D721Med (cell line): ENCODE data around the gene LMX1B.
A peak's percentile ranks its signal among the peaks of the same experiment; 100 is the strongest.
"Not testable (repeated sequence)": the region's sequence is repeated elsewhere in the genome, so short reads cannot be mapped to it uniquely, and the experiment has no call there.

Experiments
- DNase-seq: peaks from one replicate; pipeline ENCODE4 v3.0.0; 2011; ENCODE audit warnings: low spot score; ENCODE audit not compliant: insufficient read length
- FAIRE-seq: peaks from 2 replicates; lab custom pipeline; 2011; peaks lifted over from hg19 to GRCh38; lab: Jason Lieb, UNC
- CTCF ChIP-seq: IDR thresholded peaks from 2 replicates; pipeline ENCODE4 v1.5.1; 2012; ENCODE audit warnings: mild to moderate bottlenecking, control low read depth; ENCODE audit not compliant: insufficient read depth; ENCODE audit errors: missing control alignments

The LMX1B gene

GRCh38 chr9:126705767-126706697, 92.3 kb downstream of the LMX1B start:
- TF ChIP-seq CTCF: peak; percentile 61
- DNase-seq (no peak), FAIRE-seq (no peak)

GRCh38 chr9:126706698-126707053, 92.9 kb downstream of the LMX1B start:
- FAIRE-seq (no peak), DNase-seq (no peak)
- TF ChIP-seq CTCF: no peak

GRCh38 chr9:126707083-126707482, 93.4 kb downstream of the LMX1B start:
- TF ChIP-seq CTCF: no peak
- FAIRE-seq (no peak), DNase-seq (no peak)

- FAIRE-seq, DNase-seq: not testable (repeated sequence)
These were observed 94.0 kb downstream of the LMX1B start for GRCh38 chr9:126707712-126708111.

GRCh38 chr9:126708178-126708577, 94.5 kb downstream of the LMX1B start:
- TF ChIP-seq CTCF: no peak
- no peak for FAIRE-seq
- no peak for DNase-seq

- DNase-seq (no peak), FAIRE-seq (no peak)
- no peak for TF ChIP-seq CTCF
These were observed 95.5 kb downstream of the LMX1B start for GRCh38 chr9:126709241-126709640.

GRCh38 chr9:126715382-126715781, 101.7 kb downstream of the LMX1B start:
- no peak for FAIRE-seq
- TF ChIP-seq CTCF: no peak

GRCh38 chr9:126717441-126717840, 103.7 kb downstream of the LMX1B start:
- not testable (repeated sequence) for FAIRE-seq, DNase-seq

More at GRCh38 chr9:126715382-126715781, 101.7 kb downstream of the LMX1B start:
- no peak for DNase-seq
